ENCODE results near the gene SH2B2.

SH2B2 gene

GRCh38 chr7:102286237-102287110, at the start of gene SH2B2:
Gene SH2B2 (plus strand): TSS chr7:102286868. CDS start chr7:102300551, 13,683 bp downstream.
- peak; percentile 64 for DNase-seq

GRCh38 chr7:102239206-102239820, 47.4 kb upstream of the SH2B2 start:
- no peak for DNase-seq

- no peak for DNase-seq
Observed at GRCh38 chr7:102241431-102241830, 45.2 kb upstream of the SH2B2 start.

GRCh38 chr7:102244601-102245000, 42.1 kb upstream of the SH2B2 start:
- DNase-seq = no peak

GRCh38 chr7:102248081-102248455, 38.6 kb upstream of the SH2B2 start:
- DNase-seq = no peak

GRCh38 chr7:102248456-102249395, 37.9 kb upstream of the SH2B2 start:
- DNase-seq = no peak

GRCh38 chr7:102251531-102252365, 34.9 kb upstream of the SH2B2 start:
- no peak for DNase-seq

- DNase-seq = no peak
Observed at GRCh38 chr7:102252366-102252982, 34.2 kb upstream of the SH2B2 start.

- no peak for DNase-seq
Observed at GRCh38 chr7:102253066-102253972, 33.3 kb upstream of the SH2B2 start.

- no peak for DNase-seq
Observed at GRCh38 chr7:102253973-102254370, 32.7 kb upstream of the SH2B2 start.

- no peak for DNase-seq
Observed at GRCh38 chr7:102254521-102254920, 32.1 kb upstream of the SH2B2 start.

- DNase-seq = no peak
Observed at GRCh38 chr7:102255501-102255900, 31.2 kb upstream of the SH2B2 start.

GRCh38 chr7:102255916-102256315, 30.8 kb upstream of the SH2B2 start:
- DNase-seq = no peak

GRCh38 chr7:102258073-102258748, 28.5 kb upstream of the SH2B2 start:
- DNase-seq = no peak

- no peak for DNase-seq
Observed at GRCh38 chr7:102258749-102259107, 27.9 kb upstream of the SH2B2 start.

GRCh38 chr7:102260856-102261255, 25.8 kb upstream of the SH2B2 start:
- DNase-seq = no peak

- DNase-seq = no peak
Observed at GRCh38 chr7:102261451-102261850, 25.2 kb upstream of the SH2B2 start.

- DNase-seq = no peak
Observed at GRCh38 chr7:102262546-102262945, 24.1 kb upstream of the SH2B2 start.

GRCh38 chr7:102264367-102264891, 22.2 kb upstream of the SH2B2 start:
- no peak for DNase-seq

GRCh38 chr7:102266541-102266940, 20.1 kb upstream of the SH2B2 start:
- no peak for DNase-seq

All from NCI-H1436 (cell line).